ENCODE results near the gene TOP2A. TPM values are rescaled to one million over a fixed set of nuclear protein-coding genes. Genes with fewer than 3 reads are reported as not detected.

Gene TOP2A
- total RNA-seq, 1 donor from 2014 or later = 16.9 TPM

DNA sequence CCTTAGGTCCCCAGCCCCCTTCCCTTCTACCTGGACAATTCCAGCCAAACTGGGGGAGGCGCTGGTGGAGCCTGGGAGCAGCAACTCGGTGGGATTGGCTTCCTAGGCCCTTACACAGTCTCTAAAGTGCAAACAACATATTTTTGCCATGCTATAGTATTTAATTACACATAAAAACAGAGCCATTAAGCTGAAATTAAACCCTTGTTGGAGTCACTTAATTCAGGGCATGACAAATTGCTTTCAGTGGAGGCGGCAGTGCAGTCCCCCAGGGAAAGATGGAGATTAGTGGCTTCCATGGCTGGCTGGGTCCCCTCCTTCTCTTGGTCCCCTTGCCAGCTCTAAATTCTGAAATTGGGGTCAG lies 42.9 kb upstream of the TOP2A start:
- H3K4me1 ChIP-seq = peaks cover 78% of the 10 kb centered on the region
- TF ChIP-seq POLR2AphosphoS5 (IDR thresholded peaks at IDR 0.05; ENCODE audit: insufficient read depth in 1 of 2, low read depth in 1 of 2) (no peak), POLR2A (IDR thresholded peaks at IDR 0.05) (no peak)
- TF ChIP-seq, protein P1, sequence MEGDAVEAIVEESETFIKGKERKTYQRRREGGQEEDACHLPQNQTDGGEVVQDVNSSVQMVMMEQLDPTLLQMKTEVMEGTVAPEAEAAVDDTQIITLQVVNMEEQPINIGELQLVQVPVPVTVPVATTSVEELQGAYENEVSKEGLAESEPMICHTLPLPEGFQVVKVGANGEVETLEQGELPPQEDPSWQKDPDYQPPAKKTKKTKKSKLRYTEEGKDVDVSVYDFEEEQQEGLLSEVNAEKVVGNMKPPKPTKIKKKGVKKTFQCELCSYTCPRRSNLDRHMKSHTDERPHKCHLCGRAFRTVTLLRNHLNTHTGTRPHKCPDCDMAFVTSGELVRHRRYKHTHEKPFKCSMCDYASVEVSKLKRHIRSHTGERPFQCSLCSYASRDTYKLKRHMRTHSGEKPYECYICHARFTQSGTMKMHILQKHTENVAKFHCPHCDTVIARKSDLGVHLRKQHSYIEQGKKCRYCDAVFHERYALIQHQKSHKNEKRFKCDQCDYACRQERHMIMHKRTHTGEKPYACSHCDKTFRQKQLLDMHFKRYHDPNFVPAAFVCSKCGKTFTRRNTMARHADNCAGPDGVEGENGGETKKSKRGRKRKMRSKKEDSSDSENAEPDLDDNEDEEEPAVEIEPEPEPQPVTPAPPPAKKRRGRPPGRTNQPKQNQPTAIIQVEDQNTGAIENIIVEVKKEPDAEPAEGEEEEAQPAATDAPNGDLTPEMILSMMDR (IDR thresholded peaks at IDR 0.05) = no peak
- H3K27me3 ChIP-seq = no peaks in the 10 kb centered on the region
- H3K27ac ChIP-seq = peak overlapping the region; percentile 77
- intact Hi-C loops (cut with DNase I) = no loop called here
- DNase-seq (ENCODE audit: extremely low spot score in 2 of 2) = no peak
- no peaks in the 10 kb centered on the region for H3K9me3 ChIP-seq
- no peak overlapping the region for H3K4me3 ChIP-seq
- H3K36me3 ChIP-seq = peaks cover 0 to 19% of the 10 kb centered on the region in 2 donors

DNA sequence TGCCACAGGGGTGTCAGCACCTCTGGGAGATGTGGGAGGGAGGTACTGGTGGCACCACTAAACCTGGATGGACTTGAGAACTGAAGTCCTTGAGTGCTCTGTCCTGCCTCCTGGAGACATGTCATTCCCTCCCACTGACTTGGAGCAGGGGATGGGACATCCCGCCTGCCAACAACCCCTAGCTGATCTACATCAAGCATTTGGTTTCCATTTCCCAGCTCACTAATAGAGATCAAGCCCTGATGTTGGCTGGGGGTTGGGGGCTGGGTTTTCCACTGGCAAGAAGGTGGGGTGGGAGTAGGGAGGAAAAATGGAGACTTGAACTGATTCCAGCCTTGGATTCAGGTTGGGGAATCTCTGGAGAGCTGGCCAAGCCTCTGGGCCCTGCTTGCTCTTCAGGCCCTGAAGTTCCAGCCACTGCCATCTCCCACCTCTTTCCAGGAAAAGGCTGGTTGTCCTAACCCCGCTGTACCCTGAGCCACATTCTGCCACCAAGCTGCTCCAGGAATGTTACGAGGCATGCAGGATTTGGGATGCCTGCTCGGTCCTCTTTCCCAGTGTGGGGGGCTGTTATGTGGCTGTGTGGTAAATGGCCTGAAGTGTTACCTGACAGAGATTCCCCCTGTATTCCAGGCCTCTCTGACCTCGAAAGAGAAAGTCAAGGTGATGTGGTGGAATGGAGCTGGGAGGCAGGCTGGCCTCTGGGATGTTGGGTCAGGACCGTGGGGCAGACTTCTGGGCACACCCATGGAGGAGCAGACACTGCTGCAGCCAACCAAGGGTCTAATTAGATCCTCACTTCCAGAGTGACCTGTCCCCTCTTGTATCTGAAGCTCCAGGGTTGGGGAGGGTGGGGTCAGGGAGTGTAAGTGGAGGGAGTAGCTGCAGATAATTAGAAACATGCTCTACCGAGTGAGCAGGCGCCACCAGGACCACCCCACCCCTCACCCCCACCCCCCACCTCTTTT lies 42.2 kb upstream of the TOP2A start:
- Histone ChIP-seq H3K4me1 (peaks cover 80% of the 10 kb centered on the region), H3K9me3 (no peaks in the 10 kb centered on the region), H3K27me3 (no peaks in the 10 kb centered on the region), H3K4me3 (no peak overlapping the region), H3K27ac (peak overlapping the region; percentile 77), H3K36me3 (peaks cover 3 to 23% of the 10 kb centered on the region in 2 donors)
- peak in 1 of 2 donors; percentile 93 for DNase-seq (ENCODE audit: extremely low spot score in 2 of 2)
- intact Hi-C loops (cut with DNase I) = no loop called here
- TF ChIP-seq, protein P1 (IDR thresholded peaks at IDR 0.05) = no peak
- TF ChIP-seq POLR2AphosphoS5 (IDR thresholded peaks at IDR 0.05; ENCODE audit: insufficient read depth in 1 of 2, low read depth in 1 of 2) (peak in 1 of 2 donors; percentile 78), POLR2A (IDR thresholded peaks at IDR 0.05) (no peak)

DNA sequence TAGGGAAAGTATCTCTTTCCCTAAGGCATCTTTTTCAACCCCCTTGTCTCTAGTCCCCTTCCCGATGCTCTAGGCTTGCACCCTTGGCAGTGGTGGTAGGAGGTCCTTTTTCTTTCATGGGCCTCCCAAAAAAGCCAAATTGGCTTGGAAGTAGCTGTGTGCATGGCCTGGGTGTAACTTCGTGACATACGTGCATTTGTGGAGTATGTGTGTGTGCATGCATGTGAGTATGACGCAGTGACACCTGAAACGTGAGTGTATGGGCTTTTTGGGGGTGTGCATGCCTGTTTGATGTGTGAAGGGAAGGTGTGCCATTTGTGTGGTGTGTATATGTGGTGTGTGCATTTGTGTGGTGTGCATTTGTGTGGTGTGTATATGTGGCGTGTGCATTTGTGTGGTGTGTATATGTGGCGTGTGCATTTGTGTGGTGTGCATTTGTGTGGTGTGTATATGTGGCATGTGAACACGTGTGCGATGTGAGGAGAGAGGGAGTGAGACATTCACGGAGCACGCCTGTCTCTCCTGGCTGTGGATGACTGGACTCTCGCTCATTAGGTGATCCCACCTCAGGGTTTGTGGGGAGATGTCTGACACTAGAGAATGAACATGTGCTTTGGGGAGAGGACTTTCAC lies 41.3 kb upstream of the TOP2A start:
- Histone ChIP-seq H3K4me1 (peaks cover 87% of the 10 kb centered on the region), H3K36me3 (peaks cover 8 to 32% of the 10 kb centered on the region in 2 donors), H3K27ac (peak overlapping the region; percentile 80), H3K4me3 (no peak overlapping the region), H3K27me3 (no peaks in the 10 kb centered on the region), H3K9me3 (no peaks in the 10 kb centered on the region)
- intact Hi-C loops (cut with DNase I) = no loop called here
- no peak for DNase-seq (ENCODE audit: extremely low spot score in 2 of 2)
- TF ChIP-seq, protein P1 (IDR thresholded peaks at IDR 0.05) = no peak
- TF ChIP-seq POLR2AphosphoS5 (IDR thresholded peaks at IDR 0.05; ENCODE audit: insufficient read depth in 1 of 2, low read depth in 1 of 2) = no peak
- no peak for TF ChIP-seq POLR2A (IDR thresholded peaks at IDR 0.05)

DNA sequence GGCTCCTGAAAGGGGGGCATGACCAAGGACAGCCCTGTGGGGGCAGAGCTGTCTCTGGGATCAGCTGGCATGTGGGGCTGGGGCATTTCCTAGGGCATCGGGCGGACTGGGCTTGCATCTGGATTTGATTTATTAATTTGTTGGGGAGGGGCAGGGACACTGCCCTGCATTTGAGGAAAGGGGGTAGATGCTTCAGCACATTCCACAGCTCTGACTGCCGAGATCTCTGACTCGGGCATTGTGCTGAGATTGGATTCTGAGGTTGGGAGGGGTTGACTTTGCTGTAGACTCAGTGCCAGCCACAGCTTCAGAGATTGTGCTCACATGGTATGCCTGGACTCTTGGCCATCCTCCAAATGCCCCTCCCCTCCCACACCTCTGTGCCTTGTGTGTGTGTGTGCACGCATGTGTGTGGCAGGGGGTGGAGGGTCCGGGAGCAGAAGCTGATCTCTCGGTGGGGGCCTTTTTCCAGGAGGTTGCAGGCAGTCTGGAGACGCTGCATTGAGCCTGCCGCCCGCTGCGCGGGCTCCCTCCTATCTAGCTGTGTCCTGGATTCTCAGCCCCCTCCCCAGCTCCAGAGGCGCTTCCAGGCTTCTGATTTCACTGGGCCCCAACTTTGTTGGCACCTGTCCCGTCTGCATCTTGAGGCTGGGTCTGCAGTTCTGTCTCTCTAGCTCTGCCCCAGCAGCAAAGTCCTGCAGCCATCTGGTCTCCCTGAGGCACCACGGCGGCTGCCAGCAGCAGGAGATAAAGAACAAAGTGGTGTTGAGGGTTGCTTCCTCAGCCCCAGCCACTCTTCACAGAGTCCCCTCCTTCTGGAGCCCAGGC lies 40.5 kb upstream of the TOP2A start:
- DNase-seq (ENCODE audit: extremely low spot score in 2 of 2) = no peak
- H3K4me1 ChIP-seq = peaks cover 84% of the 10 kb centered on the region
- peaks cover 14 to 40% of the 10 kb centered on the region in 2 donors for H3K36me3 ChIP-seq
- peak overlapping the region; percentile 80 for H3K27ac ChIP-seq
- H3K4me3 ChIP-seq = no peak overlapping the region
- intact Hi-C loops (cut with DNase I) = no loop called here
- TF ChIP-seq POLR2A (IDR thresholded peaks at IDR 0.05) (peak in 1 of 2 donors; percentile 4), POLR2AphosphoS5 (IDR thresholded peaks at IDR 0.05; ENCODE audit: insufficient read depth in 1 of 2, low read depth in 1 of 2) (peak in 1 of 2 donors; percentile 81)
- TF ChIP-seq, protein P1 (IDR thresholded peaks at IDR 0.05) = no peak
- no peaks in the 10 kb centered on the region for H3K27me3 ChIP-seq
- no peaks in the 10 kb centered on the region for H3K9me3 ChIP-seq

All from vagina (tissue), 2 donors.